H1 (cell line): ENCODE data around the gene NNMT. TPM values are rescaled to one million over a fixed set of nuclear protein-coding genes. Genes with fewer than 3 reads are reported as not detected.

Experiments
- JUND ChIP-seq: IDR thresholded peaks from 2 replicates; pipeline ENCODE4 v1.6.1; 2011; ENCODE audit warnings: mild to moderate bottlenecking, improper control_type of control experiment, low read length
- polyA plus RNA-seq, 7 experiments: library from polyadenylated mRNA; depleted of rRNA in 3 of 7; stranded (reverse) in 5 of 7; unstranded in 2 of 7; fragments of >200 nt in 5 of 7; fragments of 200-250 nt in 2 of 7; gene quantifications; 1 replicate in 5 of 7; 2 replicates in 1 of 7; 4 replicates in 1 of 7; pipeline versions ENCODE4 v1.2.1 to v1.2.3, GENCODE V29; 2011 to 2013; ENCODE audit warnings: missing spikeins in 2 of 7, mixed read lengths in 2 of 7
- total RNA-seq: library from RNA; stranded (reverse); fragmentation: NEBNext Ultra II Directional; extraction: Animal tissue kit (Norgen Biotek cat#: 25700); gene quantifications from 2 replicates; pipeline ENCODE4 v1.2.1, GENCODE V29; 2021

Gene NNMT
- total and polyA plus RNA-seq, 2 of the 8 experiments (the other 6 are each of a cell fraction or from before 2014, with no cell fraction given) = not detected

- no peak for TF ChIP-seq JUND
Measured at GRCh38 chr11:114316980-114317786, 21.0 kb downstream of the NNMT start (continued).
